ENCODE results near the gene PHF21B. TPM values are rescaled to one million over a fixed set of nuclear protein-coding genes. Genes with fewer than 3 reads are reported as not detected.

Gene PHF21B
- total RNA-seq, 1 experiment from 2014 or later = 4.5 TPM

GRCh38 chr22:44995715-44996114, 14.1 kb downstream of the PHF21B start:
- H3K4me1 ChIP-seq (ENCODE audit: control insufficient read depth, insufficient read depth, low read length) = no peaks in the 10 kb centered on the region
- TF ChIP-seq REST (IDR thresholded peaks at IDR 0.05; ENCODE audit: insufficient read depth in 1 of 2, low read depth in 2 of 2, low read length in 1 of 2) (no peak), POLR2AphosphoS5 (IDR thresholded peaks at IDR 0.05; ENCODE audit: low read depth, low read length) (no peak), TCF7L2 (IDR thresholded peaks at IDR 0.05; ENCODE audit: low read depth, low read length) (no peak), SIN3A (IDR thresholded peaks at IDR 0.05; ENCODE audit: borderline replicate concordance, insufficient read depth, low read depth, low read length) (no peak), CTCF (IDR thresholded peaks at IDR 0.05) (no peak)
- H3K27ac ChIP-seq (ENCODE audit: low read length) = no peak overlapping the region
- CTCF ChIA-PET = no interaction called here
- no peaks in the 10 kb centered on the region for H3K27me3 ChIP-seq (ENCODE audit: control insufficient read depth, insufficient read depth, low read length)
- H3K9me3 ChIP-seq (ENCODE audit: control insufficient read depth, insufficient read depth, low read depth, low read length) = no peaks in the 10 kb centered on the region
- in situ Hi-C loops (cut with HindIII; ENCODE audit: low pct_unique_long_range_greater_than_20kb, low sequenced_read_pairs) (no loop called here), intact Hi-C loops (cut with micrococcal nuclease; ENCODE audit: unreplicated experiment) (no loop called here)
- no peak overlapping the region for H3K4me3 ChIP-seq (ENCODE audit: low read depth in 2 of 2, low read length in 2 of 2)
- POLR2A ChIA-PET = no interaction called here
- BruUV-seq (replicated peaks) = no TSS peak
- ATAC-seq = no peak
- DNase-seq (ENCODE audit: low read depth, low spot score) = no peak
- no peaks in the 10 kb centered on the region for H3K36me3 ChIP-seq (ENCODE audit: control insufficient read depth, insufficient read depth, low read length)

- H3K9me3 ChIP-seq (ENCODE audit: control insufficient read depth, insufficient read depth, low read depth, low read length) = no peaks in the 10 kb centered on the region
- ChIA-PET CTCF (no interaction called here), POLR2A (no interaction called here)
- no TSS peak for BruUV-seq (replicated peaks)
- no peaks in the 10 kb centered on the region for H3K27me3 ChIP-seq (ENCODE audit: control insufficient read depth, insufficient read depth, low read length)
- no peak overlapping the region for H3K4me3 ChIP-seq (ENCODE audit: low read depth in 2 of 2, low read length in 2 of 2)
- H3K27ac ChIP-seq (ENCODE audit: low read length) = no peak overlapping the region
- TF ChIP-seq TCF7L2 (IDR thresholded peaks at IDR 0.05; ENCODE audit: low read depth, low read length) (no peak), REST (IDR thresholded peaks at IDR 0.05; ENCODE audit: insufficient read depth in 1 of 2, low read depth in 2 of 2, low read length in 1 of 2) (no peak), SIN3A (IDR thresholded peaks at IDR 0.05; ENCODE audit: borderline replicate concordance, insufficient read depth, low read depth, low read length) (no peak), POLR2AphosphoS5 (IDR thresholded peaks at IDR 0.05; ENCODE audit: low read depth, low read length) (no peak), CTCF (IDR thresholded peaks at IDR 0.05) (no peak)
- H3K4me1 ChIP-seq (ENCODE audit: control insufficient read depth, insufficient read depth, low read length) = no peaks in the 10 kb centered on the region
- DNase-seq (ENCODE audit: low read depth, low spot score) (no peak), ATAC-seq (no peak)
- H3K36me3 ChIP-seq (ENCODE audit: control insufficient read depth, insufficient read depth, low read length) = no peaks in the 10 kb centered on the region
- in situ Hi-C loops (cut with HindIII; ENCODE audit: low pct_unique_long_range_greater_than_20kb, low sequenced_read_pairs) = no loop called here
- intact Hi-C loops (cut with micrococcal nuclease; ENCODE audit: unreplicated experiment) = no loop called here
Observed at GRCh38 chr22:44995105-44995514, 14.7 kb downstream of the PHF21B start.
